Astrocyte of the spinal cord (primary cell): ENCODE data around the gene CDH15.

Source experiments
- DNase-seq: peaks from one replicate; pipeline ENCODE4 v3.0.0; 2011; ENCODE audit warnings: low read depth, low spot score
- H3K4me3 ChIP-seq: 2 replicates; pipeline ENCODE4 v1.5.1; 2011; ENCODE audit warnings: low read depth, mild to moderate bottlenecking, low read length, moderate library complexity
- CTCF ChIP-seq: IDR thresholded peaks from 2 replicates; pipeline ENCODE4 v1.5.1; 2012; ENCODE audit warnings: low read depth, mild to moderate bottlenecking, low read length, inconsistent platforms
- in situ Hi-C: cut with HindIII; loops from 2 replicates; pipeline ENCODE4 v1.10.0; 2017; ENCODE audit warnings: low sequenced_read_pairs

CDH15 gene

GRCh38 chr16:89135971-89136765, 35.4 kb upstream of the CDH15 start:
- no peak for TF ChIP-seq CTCF
- no peak for DNase-seq
- in situ Hi-C loops = no loop called here
- H3K4me3 ChIP-seq = no peak overlapping the region

GRCh38 chr16:89136931-89137330, 34.6 kb upstream of the CDH15 start:
- DNase-seq = no peak
- no peak for TF ChIP-seq CTCF
- in situ Hi-C loops = no loop called here
- H3K4me3 ChIP-seq = no peak overlapping the region

GRCh38 chr16:89137666-89138512, 33.7 kb upstream of the CDH15 start:
- in situ Hi-C loops = no loop called here
- H3K4me3 ChIP-seq = no peak overlapping the region
- no peak for DNase-seq
- TF ChIP-seq CTCF = no peak

DNA sequence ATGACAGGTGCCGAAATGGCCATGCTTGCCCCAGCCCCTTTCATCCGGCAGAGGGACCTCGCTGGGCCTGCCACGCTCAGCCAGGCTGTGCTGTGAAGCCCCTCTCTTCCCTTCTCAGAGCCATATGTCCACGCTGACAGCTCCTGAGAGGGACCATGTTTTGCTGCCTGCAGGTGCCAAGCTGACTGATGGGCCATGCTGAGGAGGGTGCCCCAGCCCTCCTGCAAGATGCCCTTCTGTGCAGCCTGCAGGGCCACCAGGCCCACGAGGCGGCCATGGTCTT, 33.1 kb upstream of the CDH15 start:
- in situ Hi-C loops = no loop called here
- H3K4me3 ChIP-seq = no peak overlapping the region
- DNase-seq = no peak
- no peak for TF ChIP-seq CTCF

DNA sequence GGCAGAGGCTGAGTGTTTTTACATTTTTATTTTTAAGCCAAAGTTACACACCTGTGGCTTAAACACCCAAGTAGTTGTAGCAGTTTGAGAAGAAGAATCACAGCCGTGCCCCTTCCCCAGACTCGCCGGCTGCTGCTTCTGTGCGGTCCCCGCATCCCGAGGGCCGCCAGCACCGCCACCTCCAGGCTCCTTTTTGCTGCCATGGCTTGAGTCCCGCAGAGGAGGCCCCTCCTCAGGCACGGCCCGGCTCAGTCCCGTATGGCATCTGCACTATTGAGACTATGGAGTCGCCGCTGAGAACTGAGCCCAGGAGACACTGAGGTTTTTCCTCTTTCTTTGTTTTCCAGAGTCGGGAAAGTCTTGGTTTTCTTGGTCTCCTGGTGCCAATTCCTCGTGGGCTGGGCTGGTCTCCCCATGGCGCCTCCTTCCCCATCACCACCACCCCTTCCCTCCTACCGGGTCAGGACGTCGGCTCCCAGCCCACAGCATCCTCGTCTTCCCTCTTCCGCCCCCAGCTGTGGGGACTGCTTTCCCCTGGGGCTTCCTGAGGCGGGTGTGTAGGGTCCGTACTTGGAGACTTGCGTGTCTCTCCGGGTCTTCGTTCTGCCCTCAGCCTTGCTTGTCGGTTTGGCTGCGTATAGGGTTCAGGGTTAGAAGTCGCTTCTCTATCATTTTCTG, 32.6 kb upstream of the CDH15 start:
- no peak for TF ChIP-seq CTCF
- no peak overlapping the region for H3K4me3 ChIP-seq
- in situ Hi-C loops = no loop called here
- no peak for DNase-seq

DNA sequence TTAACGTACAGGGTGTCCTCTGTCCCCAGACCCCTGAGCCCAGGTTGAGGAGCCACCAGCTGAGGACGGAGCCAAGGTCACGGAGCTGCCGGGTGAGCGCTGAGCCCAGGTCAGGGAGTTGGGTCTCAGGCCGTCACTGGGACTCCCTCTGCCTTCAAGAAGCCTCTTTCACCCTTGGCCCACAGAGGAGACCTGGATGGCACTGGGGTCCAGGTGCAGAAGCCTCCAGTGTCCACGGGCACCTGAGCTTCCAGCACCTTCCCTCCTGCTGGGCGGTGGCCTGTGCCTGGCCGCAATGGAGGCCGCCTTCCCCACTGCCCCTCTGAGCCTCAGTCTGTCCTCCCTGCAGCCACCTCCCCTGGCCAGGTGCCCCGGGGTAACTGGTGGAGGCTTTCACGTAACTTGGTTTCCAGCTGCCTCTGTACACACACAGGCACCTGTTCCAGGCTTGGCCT, 31.6 kb upstream of the CDH15 start:
- H3K4me3 ChIP-seq = no peak overlapping the region
- in situ Hi-C loops = no loop called here
- no peak for TF ChIP-seq CTCF
- DNase-seq = no peak
